ENCODE measurements around the gene DLK1.

Gene DLK1

GRCh38 chr14:100713705-100714104, 13.0 kb upstream of the DLK1 start:
- H3K4me3 ChIP-seq (ENCODE audit: low read depth, low read length) = no peak overlapping the region
- TF ChIP-seq CTCF (IDR thresholded peaks at IDR 0.05; ENCODE audit: low read depth, low read length) = no peak

- H3K4me3 ChIP-seq (ENCODE audit: low read depth, low read length) = no peak overlapping the region
- TF ChIP-seq CTCF (IDR thresholded peaks at IDR 0.05; ENCODE audit: low read depth, low read length) = no peak
These were observed 12.3 kb upstream of the DLK1 start for GRCh38 chr14:100714258-100714892.

- H3K4me3 ChIP-seq (ENCODE audit: low read depth, low read length) = no peak overlapping the region
- no peak for TF ChIP-seq CTCF (IDR thresholded peaks at IDR 0.05; ENCODE audit: low read depth, low read length)
These were observed 11.4 kb upstream of the DLK1 start for GRCh38 chr14:100715332-100715731.

- no peak overlapping the region for H3K4me3 ChIP-seq (ENCODE audit: low read depth, low read length)
- TF ChIP-seq CTCF (IDR thresholded peaks at IDR 0.05; ENCODE audit: low read depth, low read length) = no peak
These were observed 10.9 kb upstream of the DLK1 start for GRCh38 chr14:100715803-100716202.

- no peak for TF ChIP-seq CTCF (IDR thresholded peaks at IDR 0.05; ENCODE audit: low read depth, low read length)
- no peak overlapping the region for H3K4me3 ChIP-seq (ENCODE audit: low read depth, low read length)
These were observed 9.3 kb upstream of the DLK1 start for GRCh38 chr14:100717386-100717785.

- H3K4me3 ChIP-seq (ENCODE audit: low read depth, low read length) = no peak overlapping the region
- TF ChIP-seq CTCF (IDR thresholded peaks at IDR 0.05; ENCODE audit: low read depth, low read length) = no peak
These were observed 6.6 kb upstream of the DLK1 start for GRCh38 chr14:100719976-100720520.

- TF ChIP-seq CTCF (IDR thresholded peaks at IDR 0.05; ENCODE audit: low read depth, low read length) = no peak
- H3K4me3 ChIP-seq (ENCODE audit: low read depth, low read length) = no peak overlapping the region
These were observed 5.1 kb upstream of the DLK1 start for GRCh38 chr14:100721568-100721967.

Data from WI38 (cell line).